HuH-7 (cell line): ENCODE measurements around the gene TXNDC11.

Experiments used
- DNase-seq: peaks from one replicate; pipeline ENCODE4 v3.0.0; 2011; ENCODE audit warnings: low spot score

The TXNDC11 gene

DNA sequence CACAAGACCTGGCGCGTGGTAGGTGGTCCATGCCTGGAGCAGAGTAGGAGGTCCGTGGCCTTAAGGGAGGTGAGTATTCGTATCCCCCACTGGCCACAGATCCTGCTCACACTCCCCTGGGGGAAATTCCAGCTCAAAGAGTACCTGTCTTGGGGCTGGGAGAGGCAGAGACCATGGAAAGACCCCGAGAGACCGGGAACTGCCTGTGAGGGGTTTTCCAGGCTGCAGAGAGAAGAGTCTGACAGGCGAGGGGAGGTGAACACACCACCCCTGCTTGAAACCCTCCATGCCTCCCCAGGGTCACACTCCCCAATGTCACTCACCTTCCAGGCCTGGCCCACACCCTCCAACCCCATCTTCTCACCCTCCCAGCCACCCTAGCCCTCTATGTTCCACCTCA lies 87.0 kb downstream of the TXNDC11 start:
- no peak for DNase-seq

DNA sequence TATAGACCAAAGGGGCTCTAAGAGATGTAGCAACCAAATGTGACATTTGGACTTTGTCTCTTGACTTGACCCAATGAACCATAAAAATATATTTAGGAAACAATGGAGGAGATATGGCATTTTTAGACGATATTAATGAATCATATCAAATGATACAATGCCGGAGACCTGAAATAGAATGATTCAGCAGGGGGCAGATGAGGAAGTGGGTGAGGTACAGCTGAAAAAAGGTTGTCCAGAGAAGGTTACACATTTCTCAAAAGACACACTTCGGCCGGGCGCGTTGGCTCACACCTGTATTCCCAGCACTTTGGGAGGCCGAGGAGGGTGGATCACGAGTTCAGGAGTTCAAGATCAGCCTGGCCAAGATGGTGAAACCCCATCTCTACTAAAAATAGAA lies 90.9 kb downstream of the TXNDC11 start:
- no peak for DNase-seq

DNA sequence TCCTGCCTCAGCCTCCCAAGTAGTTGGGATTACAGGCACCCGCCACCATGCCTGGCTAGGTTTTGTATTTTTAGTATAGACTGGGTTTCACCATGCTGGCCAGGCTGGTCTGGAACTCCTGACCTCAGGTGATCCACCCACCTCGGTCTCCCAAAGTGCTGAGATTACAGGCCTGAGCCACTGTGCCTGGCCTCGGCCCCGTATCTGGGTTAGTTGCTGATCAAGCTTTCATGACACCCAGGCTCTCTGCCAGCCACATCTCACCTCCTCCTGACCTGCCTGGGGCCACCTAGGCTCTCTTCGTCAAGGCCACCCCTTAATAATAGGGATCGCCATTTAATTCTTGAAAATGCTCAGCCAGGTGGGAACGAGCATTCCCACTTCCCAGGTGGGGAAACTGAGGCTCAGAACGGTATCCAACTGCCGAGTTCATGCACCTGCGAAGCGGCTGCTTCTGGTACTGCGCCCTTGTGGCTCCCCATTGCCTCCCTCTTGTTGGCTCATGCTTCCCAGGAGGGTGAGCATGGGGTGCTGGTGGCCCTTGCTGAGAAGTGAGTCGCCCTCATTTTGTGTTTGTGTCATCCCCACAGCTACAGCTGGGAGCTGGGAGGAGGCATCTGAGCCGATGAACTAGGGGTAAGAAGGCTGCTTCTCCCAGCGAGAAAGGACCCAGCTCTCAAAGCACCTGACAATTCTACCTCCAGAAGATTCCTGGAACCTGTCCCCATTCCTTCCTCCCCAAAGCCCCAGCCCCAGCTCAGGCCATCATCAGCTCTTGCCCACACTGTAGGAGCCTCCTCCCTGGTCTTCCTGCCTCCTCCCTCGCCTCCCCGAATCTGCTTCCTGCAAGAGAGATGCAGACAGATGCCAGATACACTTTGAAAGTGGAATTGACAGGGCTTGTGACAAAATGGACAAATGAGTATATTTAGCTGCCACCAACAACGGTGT lies 91.7 kb downstream of the TXNDC11 start:
- DNase-seq = no peak

DNA sequence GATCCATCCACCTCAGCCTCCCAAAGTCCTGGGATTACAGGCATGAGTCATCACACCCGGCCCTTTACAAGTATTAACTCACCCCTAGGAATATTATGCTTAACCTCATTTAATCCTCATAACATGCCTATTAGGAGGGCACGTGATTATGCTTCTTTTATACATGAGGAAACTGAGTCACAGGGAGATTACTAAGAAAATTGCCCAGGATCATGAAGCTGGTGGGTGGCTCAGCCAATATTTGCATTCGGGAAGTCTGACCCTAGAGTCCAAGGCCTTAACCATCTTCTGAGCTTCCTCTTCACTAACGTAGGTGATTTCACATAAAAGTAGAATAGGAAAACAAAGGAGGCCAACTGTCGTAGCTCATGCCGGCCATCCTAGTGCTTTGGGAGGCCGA lies 93.4 kb downstream of the TXNDC11 start:
- no peak for DNase-seq

DNA sequence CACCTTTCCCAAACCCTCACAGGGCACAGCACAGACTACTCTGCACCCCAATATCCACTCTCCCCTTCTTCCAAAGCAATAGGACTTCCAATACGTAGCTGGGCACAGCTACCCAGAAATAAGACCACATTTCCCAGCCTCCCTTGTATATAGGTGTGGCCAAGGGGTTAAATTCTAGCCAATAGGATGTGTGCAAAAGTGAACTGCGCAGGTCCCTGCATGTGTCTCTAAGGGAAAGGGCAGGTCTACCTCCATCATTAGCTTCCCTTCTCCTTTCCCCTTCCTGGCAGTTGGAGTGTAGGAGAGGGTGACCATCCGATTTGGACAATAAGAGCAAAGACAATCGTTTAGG lies 99.9 kb downstream of the TXNDC11 start:
- DNase-seq = no peak

DNA sequence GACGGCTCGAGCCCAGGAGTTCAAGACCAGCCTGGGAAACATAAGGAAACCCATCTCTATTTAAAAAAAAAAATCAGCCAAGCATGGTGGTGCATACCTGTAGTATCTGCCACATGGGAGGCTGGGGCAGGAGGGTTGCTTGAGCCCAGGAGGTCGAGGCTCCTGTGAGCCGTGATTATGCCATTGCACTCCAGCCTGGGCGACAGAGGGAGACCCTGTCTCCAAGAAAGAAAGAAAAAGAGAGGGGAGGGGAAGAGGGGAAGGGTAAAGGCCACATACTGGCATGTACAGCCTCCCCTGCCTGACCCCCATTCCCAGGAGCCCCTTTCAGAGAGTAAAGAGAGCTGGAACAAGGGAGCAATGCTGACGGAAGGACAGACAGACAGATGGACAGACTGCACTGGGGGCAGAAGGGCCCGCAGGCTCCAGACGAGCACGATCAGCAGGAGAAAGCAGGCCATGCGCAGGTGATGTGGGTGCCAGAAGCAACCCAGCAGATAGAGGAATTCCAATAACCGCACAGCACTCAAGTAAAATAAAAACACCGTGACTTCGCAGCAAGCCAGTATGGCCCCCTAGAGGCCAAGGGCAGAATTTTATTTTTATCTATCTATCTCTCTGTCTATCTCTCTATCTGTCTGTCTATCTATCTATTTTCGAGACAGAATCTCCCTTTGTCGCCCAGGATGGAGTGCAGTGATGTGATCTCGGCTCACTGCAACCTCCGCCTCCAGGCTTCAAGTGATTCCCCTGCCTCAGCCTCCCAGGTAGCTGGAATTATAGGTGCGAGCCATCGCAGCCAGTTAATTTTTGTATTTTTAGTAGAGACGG lies 101.5 kb downstream of the TXNDC11 start:
- DNase-seq = peak; percentile 50

DNA sequence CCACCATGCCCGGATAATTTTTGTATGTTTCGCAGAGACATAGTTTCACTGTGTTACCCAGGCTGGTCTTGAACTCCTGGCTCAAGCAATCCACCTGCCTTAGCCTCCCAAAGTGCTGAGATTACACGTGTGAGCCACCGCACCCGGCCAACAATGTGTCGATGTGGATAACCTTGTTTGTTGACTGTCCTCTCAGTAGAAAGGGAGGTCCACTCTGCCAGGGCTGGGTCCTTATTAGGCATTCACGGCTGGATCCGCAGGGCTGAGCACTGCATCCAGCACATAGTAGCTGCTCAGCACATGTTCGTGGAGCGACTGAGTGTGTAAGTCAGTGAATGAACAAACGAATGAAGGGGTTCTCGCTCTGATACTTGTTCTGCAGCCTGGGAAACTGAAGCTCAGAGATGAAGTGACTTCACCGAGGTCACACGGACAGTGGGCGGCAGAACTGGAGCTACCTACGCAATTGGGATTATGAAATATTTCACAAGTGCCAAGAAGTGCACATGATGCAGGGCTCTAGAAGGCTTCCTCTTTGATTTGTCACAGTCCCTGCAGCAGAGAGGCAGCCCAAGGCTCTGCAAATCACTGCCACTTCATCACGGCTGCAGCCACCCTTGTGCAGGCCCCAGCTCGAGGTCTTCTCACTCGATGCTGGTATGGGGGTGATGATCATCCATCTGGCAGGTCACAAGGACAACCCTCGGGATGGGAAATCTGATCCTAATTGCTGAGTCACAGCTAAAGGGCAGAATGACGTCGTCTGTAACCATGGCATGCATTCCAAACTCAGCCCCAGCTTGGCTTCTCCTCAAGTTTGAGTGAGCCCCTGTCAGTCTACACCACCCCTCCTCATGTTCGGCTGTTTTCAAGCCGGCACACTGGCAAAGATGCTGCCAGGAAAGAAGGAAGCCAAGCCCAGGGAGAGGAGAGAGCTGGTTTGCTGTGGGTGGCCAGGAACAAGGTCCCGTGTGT lies 102.4 kb downstream of the TXNDC11 start:
- peak; percentile 37 for DNase-seq

DNA sequence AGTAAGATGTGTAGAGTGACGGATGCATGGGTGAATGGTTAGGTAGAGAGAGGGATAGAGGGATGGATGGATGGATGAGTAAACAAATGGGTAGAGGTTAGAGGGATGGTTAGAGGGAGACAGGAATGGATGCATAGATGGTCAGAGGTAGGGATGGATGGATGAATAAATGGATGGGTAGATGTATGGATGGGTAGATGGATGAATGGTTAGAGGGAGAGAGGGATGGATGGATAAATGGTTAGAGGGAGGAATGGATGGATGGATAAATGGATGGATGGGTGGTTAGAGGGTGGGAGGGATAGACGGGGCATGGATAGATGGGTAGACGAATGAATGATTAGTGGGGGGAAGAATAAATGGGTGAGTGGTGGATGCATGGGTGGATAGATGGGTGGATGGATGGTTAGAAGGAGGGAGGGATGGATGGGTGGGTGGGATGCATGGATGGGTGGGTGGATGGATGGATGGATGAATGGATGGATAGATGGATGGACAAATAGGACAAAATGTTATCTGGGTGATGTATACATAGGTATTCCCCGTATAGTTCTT lies 103.6 kb downstream of the TXNDC11 start:
- no peak for DNase-seq

DNA sequence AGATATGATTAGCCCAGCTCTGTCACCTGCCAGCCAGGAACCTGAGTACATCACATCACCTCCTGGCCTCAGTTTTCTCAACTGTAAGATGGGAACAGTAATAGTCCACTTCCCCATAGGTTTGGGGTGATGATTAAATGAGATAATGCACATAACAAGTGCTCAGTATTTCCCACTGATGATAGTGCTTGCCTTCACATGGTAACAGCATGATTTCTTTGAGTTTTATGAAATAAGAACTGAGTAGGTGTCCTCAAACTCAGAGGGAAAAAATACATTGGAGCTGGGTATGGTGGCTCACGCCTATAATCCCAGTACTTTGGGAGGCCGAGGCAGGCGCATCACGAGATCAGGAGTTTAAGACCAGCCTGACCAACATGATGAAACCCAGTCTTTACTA lies 104.5 kb downstream of the TXNDC11 start:
- DNase-seq = no peak

DNA sequence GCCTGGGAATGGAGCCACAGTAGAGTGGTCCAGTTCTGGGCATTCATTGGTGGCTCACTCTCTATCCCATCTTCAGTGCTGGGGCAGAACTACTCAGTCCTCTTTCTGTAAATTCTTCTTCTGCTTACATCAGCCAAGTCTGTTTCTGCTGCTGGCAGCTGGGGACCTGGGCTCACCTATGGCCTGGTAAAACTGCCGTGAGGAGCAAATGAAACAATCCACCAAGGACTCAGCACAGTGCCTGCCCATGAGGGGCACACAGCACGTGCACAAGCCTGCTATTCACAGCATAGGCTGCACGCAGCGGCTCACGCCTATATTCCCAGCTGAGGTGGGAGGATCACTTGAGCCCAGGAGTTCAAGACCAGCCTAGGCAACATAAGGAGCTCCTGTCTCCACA lies 105.3 kb downstream of the TXNDC11 start:
- DNase-seq = no peak

DNA sequence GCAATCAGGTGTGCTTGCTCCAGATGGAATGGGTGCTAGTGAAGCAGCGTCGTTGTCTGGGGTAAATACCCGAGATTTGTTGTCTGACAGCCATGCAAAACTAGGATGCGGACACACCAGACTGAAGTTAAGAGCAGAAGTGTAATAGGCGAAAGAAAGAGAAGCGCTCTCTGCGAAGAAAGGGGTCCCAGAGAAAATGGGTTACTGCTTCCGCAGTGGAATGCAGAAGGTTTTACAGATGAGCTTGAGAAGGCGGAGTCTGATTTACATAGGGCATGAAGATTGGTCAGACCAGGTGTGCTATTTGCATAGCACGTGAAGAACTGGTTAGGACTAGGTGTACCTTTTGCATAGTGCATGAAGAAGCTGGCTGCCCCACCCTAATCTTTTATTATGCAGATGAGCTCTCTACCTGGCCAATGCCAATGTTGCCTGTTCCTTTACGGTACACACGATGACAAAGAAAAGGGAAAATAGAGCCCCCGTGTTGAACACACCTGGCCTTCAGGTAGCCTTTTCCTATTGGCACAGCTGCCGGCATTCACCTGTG lies 106.4 kb downstream of the TXNDC11 start:
- no peak for DNase-seq

DNA sequence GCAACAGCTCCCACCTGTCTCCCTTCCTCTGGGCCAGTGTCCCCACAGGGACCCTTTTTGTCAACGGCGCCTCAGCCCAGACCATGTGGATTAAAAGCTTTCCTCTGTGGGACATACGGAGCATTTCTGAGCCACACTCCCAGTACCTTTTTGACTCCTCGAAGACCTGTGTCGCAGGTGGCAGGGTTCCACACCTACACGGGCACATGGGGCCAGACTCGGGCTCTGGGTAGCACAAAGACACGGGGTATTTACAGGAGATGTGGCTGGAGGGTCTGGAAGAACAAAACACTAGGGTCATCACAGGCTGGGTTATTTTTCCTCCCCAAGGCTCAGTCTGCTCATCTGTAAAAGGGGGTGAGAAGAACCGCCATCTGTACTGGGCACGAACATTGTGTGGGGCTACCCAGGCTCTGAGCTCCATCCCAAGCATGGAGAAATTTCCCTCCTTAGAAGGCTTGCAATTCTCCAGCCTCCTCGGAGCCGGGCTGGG lies 106.9 kb downstream of the TXNDC11 start:
- no peak for DNase-seq

DNA sequence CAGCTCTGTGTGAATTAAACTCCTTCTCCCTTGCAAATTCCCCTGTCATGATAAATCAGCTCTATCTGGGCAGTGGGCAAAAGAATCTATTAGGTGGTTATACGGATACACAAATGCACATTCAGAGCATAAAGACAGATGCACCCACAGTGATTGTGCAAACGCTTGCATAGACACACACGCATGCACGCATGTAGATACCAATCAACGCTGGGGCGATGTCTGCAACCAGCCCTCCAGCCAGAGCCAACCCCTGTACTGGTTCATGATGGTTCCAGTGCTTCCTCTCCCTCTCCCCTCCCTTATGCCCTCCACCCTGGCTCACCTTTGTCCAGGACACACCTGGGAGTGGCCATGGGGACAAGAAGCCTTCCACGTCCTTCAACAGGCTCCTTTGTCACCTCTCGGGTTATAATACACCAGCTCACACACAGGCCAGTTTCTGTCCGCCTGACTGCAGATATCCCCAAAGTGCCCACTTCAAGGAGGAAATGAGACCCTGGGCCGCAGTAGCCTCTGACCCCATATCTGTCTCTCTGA lies 107.5 kb downstream of the TXNDC11 start:
- no peak for DNase-seq

DNA sequence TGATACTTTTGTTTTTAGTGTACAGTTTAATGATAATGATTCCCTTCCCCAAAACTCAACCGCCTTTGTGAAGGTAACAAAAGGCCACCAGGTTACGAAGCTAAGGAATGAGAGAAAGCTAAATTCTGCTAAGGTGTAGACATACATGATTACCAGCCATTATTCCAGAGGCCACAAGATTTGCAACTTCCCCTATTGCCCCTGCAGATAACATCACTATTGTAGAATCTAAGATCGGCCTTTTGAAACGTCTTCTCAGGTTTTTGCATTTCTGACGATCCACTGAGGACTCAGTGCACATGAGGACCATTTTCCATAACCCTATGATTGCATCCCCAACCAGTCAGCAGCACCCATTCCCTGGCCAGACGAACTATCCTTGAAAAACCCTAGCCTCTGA lies 108.3 kb downstream of the TXNDC11 start:
- DNase-seq = no peak

DNA sequence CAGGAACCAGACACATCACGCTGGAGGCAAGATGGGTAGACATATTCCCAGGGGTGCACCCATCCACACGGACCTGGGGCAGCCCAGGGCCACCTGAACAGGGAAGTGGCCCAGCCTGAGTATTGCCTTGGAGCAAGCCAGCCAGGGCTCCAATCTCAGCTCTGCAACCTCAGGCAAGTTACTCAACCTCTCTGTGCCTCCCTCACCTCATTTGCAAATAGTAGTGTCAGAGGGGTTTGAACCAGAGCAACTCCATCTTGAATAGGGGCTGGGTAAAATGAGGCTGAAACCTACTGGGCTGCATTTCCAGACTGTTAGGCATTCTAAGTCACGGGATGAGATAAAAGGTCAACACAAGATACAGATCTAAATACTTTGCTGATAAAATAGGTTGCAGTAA lies 109.5 kb downstream of the TXNDC11 start:
- DNase-seq = no peak

DNA sequence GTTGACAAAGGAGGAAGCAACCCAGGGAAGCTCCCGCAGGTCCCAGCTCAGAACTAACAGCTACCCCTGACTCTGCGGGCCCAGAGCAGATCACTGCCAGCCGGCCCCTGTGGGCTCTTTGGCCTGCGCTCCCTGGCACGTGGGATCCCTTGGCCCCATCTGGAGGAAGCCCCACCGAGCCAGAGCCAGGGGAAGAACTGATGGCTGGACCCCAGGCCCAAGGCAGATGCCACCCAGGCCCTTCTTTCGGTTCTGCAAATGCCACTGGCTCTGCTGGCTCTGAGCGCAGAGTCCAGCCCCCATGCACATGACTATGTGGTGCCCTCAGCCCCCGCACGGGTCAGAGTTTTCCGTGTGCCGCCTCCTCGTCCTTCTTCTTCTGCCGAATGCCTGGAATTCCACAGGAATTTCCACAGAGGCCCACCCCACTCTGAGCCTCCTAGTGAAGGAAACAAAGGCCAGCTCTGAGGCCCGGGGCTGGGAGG lies 110.2 kb downstream of the TXNDC11 start:
- DNase-seq = no peak

DNA sequence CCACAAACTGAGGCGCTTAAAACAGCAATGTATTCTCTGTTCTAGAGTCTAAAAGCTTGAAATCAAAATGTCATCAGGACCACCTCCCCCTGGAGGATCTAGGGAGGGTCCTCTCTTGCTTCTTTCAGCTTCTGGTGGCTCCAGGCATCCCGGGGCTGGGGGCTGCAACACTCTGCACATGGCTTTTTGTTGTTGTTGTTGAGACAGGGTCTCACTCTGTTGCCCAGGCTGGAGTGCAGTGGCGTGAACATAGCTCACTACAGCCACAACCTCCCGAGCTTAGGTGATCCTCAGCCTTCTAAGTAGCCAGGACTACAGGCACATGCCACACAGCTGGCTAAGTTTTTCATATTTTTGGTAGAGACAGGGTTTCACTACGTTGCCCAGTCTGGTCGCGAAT lies 111.4 kb downstream of the TXNDC11 start:
- DNase-seq = no peak

DNA sequence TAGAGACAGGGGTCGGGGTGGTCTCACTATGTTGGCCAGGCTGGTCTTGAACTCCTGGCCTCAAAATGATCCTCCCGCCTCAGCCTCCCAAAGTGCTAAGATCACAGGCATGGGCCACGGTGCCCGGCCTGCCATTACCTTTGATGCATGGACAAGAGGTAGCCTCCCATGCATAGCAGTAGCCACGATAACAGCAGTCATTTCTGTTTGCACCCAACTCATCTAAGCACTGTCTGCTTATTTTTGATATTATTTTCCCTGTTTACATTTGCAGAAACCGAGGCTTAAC lies 111.9 kb downstream of the TXNDC11 start:
- DNase-seq = no peak

DNA sequence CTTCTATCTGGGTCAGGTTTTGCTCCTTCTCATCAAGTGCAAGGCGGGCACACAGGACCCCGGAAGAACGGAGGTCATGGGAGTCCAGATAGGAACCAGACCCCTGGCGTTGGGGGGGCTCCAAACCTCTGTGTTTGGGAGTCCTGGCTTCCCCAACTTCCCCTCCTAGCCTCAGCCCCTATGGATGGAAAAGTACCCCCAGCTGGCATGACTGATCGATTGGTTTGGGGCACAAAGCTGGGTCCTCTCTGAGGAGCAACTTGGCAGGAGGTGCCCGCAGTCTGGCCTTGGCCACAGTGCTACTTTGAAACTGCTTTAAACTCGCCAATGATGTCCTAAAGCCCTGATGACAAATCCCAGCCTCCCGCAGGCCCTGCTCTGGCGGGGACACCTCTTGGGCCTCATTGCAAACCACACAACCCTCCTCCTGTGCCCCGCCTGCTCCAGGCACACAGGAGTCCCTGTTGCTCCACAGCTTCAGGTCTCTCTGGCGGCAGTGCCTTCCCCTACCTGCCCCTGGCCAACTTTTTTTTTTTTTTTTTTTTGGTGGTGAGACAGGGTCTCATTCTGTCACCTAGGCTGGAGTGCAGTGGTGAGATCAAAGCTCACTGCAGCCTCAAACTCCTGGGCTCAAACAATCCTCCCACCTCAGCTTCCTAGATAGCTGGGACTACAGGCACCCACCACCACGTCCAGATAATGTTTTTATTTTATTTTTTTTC lies 112.5 kb downstream of the TXNDC11 start:
- no peak for DNase-seq
